B cell (primary cell): Measurements from ENCODE around the gene TMEM132A. TPM values are rescaled to one million over a fixed set of nuclear protein-coding genes. Genes with fewer than 3 reads are reported as not detected.

ENCODE experiments used
- ATAC-seq: fragments of 200-7000 bp; cut with Tn5 transposase; one replicate; pipeline ENCODE4 v1.10.0; 2021; ENCODE audit warnings: low read depth, mild to moderate bottlenecking, moderate number of reproducible peaks, moderate library complexity
- CTCF ChIA-PET: fragments of 350-600 bp; sonication (Branson Sonifier 250); formaldehyde crosslinking; loops from one replicate; lab custom pipeline; 2021; ENCODE audit warnings: antibody characterized with exemption, inconsistent platforms; lab: Charles Lee
- POLR2A ChIA-PET: fragments of 350-600 bp; sonication (Branson Sonifier 250); formaldehyde crosslinking; loops from one replicate; lab custom pipeline; 2021; ENCODE audit warnings: antibody characterized with exemption; lab: Charles Lee
- DNase-seq: peaks from one replicate; pipeline ENCODE4 v3.0.0; 2013
- H2AFZ ChIP-seq: 2 replicates; pipeline ENCODE4 v1.6.1; 2012; ENCODE audit warnings: mild to moderate bottlenecking, low read depth, low read length; ENCODE audit not compliant: insufficient read depth, poor library complexity, severe bottlenecking
- H3K27ac ChIP-seq, 2 donors: 1 replicate in 1 of 2; 2 replicates in 1 of 2; pipeline ENCODE4 v1.5.1; 2012 to 2013; ENCODE audit warnings: low read length in 2 of 2, mild to moderate bottlenecking in 2 of 2, moderate library complexity in 1 of 2
- H3K27me3 ChIP-seq, 4 experiments: fragments of 200-600 bp in 1 of 4; sonication (generic) in 1 of 4; replicated peaks in 1 of 4; 1 replicate in 2 of 4; 2 replicates in 2 of 4; pipeline versions ENCODE4 v1.6.1 to v1.7.0; 2013 to 2016; ENCODE audit warnings: low read length in 3 of 4, mild to moderate bottlenecking in 2 of 4, mixed read lengths in 1 of 4, moderate library complexity in 1 of 4; ENCODE audit not compliant: insufficient read depth in 4 of 4, control insufficient read depth in 3 of 4; ENCODE audit errors: control extremely low read depth in 1 of 4
- H3K36me3 ChIP-seq, 2 experiments: replicated peaks in 1 of 2; 1 replicate in 1 of 2; 2 replicates in 1 of 2; pipeline versions ENCODE4 v1.6.1 to v1.7.1; 2013; ENCODE audit warnings: low read length in 1 of 2; ENCODE audit not compliant: insufficient read depth in 2 of 2, control insufficient read depth in 1 of 2; ENCODE audit errors: control extremely low read depth in 1 of 2, extremely low read depth in 1 of 2
- H3K4me1 ChIP-seq, 2 donors: fragments of 200-600 bp in 1 of 2; sonication (generic) in 1 of 2; 1 replicate in 1 of 2; 2 replicates in 1 of 2; pipeline versions ENCODE4 v1.5.1 to v1.6.1; 2013 to 2017; ENCODE audit warnings: low read length in 2 of 2; ENCODE audit not compliant: control insufficient read depth in 2 of 2, insufficient read depth in 2 of 2
- H3K4me2 ChIP-seq: replicated peaks from 2 replicates; pipeline ENCODE3; 2012; ENCODE audit warnings: mild to moderate bottlenecking, low read depth, low read length; ENCODE audit not compliant: poor library complexity, severe bottlenecking
- H3K4me3 ChIP-seq, 5 experiments: fragments of 200-600 bp in 1 of 5; sonication (generic) in 1 of 5; 1 replicate in 3 of 5; 2 replicates in 2 of 5; pipeline versions ENCODE4 v1.5.1 to v1.7.0; 2011 to 2016; ENCODE audit warnings: low read length in 4 of 5, mild to moderate bottlenecking in 4 of 5, low read depth in 2 of 5, control low read depth in 1 of 5, moderate library complexity in 1 of 5; ENCODE audit not compliant: insufficient read depth in 1 of 5; ENCODE audit errors: control extremely low read depth in 1 of 5, extremely low read depth in 1 of 5
- H3K79me2 ChIP-seq: fragments of 200-600 bp; sonication (generic); one replicate; pipeline ENCODE4 v1.6.0; 2016; ENCODE audit warnings: low read length; ENCODE audit not compliant: control insufficient read depth, insufficient read depth
- H3K9ac ChIP-seq: fragments of 200-600 bp; sonication (generic); 2 replicates; pipeline ENCODE4 v1.6.1; 2017; ENCODE audit warnings: mild to moderate bottlenecking, low read length, moderate library complexity
- H3K9me3 ChIP-seq, 3 donors: one replicate each; pipeline versions ENCODE4 v1.6.1 to v1.7.1; 2013; ENCODE audit warnings: low read length in 2 of 3; ENCODE audit not compliant: control insufficient read depth in 2 of 3, insufficient read depth in 1 of 3; ENCODE audit errors: control extremely low read depth in 1 of 3
- H4K20me1 ChIP-seq: 2 replicates; pipeline ENCODE4 v1.6.0; 2012; ENCODE audit warnings: mild to moderate bottlenecking, low read length; ENCODE audit not compliant: insufficient read depth, control insufficient read depth, poor library complexity, severe bottlenecking
- H3K27ac Mint-ChIP-seq: one replicate; pipeline ENCODE4 v1.8.0; 2021; ENCODE audit warnings: mixed read lengths
- H3K27me3 Mint-ChIP-seq: one replicate; pipeline ENCODE4 v1.8.0; 2021; ENCODE audit warnings: mixed read lengths
- H3K4me1 Mint-ChIP-seq: one replicate; pipeline ENCODE4 v1.8.0; 2021; ENCODE audit warnings: mixed read lengths
- H3K4me3 Mint-ChIP-seq: one replicate; pipeline ENCODE4 v1.8.0; 2021; ENCODE audit warnings: mixed read lengths
- H3K9me3 Mint-ChIP-seq: one replicate; pipeline ENCODE4 v1.8.0; 2022; ENCODE audit warnings: mixed read lengths; ENCODE audit not compliant: insufficient read depth
- EZH2 ChIP-seq: IDR thresholded peaks from 2 replicates; pipeline ENCODE4 v1.6.1; 2012; ENCODE audit warnings: borderline replicate concordance, low read depth, mild to moderate bottlenecking, moderate library complexity, low read length; ENCODE audit not compliant: insufficient read depth, poor library complexity, severe bottlenecking
- WGBS: methylation state at CpG from one replicate; pipeline ENCODE4 v1.1.5; 2013; ENCODE audit warnings: missing lambda C conversion rate; ENCODE audit not compliant: insufficient coverage; 5-methylcytosine and 5-hydroxymethylcytosine counted together
- intact Hi-C: fragments of 100-400 bp; cut with micrococcal nuclease; formaldehyde crosslinking; loops from one replicate; pipeline ENCODE4 v1.10.0; 2022
- polyA plus RNA-seq: library from polyadenylated mRNA; depleted of rRNA; stranded (reverse); fragments of >200 nt; gene quantifications from 2 replicates; pipeline ENCODE4 v1.2.3, GENCODE V29; 2012
- total RNA-seq, 2 donors: library from RNA; stranded (reverse); fragments of 120-200 nt in 1 of 2; gene quantifications; 1 replicate in 1 of 2; 2 replicates in 1 of 2; pipeline versions ENCODE4 v1.2.3 to v1.2.4, GENCODE V29; 2013 to 2022
- TF ChIP-seq, protein P1 (sequence below): fragments of 200-600 bp; IDR thresholded peaks from one replicate; pipeline ENCODE4 v1.8.0; 2022; ENCODE audit warnings: antibody characterized with exemption, mild to moderate bottlenecking

Gene TMEM132A
- total and polyA plus RNA-seq, 2 donors (not counting 1 experiment from before 2014, with no cell fraction given) = 1.2 to 11.3 TPM

DNA sequence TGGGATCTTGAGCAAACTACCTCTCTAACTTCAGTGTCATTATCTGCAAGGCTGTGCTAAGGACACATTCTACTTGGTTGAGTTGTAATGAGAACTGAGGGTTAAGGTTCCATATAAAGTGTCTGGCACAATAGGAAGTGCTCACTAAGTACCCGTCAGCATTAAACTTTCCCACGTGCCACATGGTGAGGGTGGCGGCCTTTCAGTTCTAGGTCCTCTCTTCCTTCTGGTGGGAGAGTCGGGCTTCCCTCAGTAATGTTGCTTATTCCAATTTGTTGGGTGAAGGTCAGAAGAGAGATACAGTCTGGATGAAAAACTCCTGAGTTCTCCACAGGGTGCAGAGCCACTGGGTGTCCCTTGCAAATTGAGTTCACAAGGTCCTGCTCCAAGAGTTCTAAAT lies 42.6 kb downstream of the TMEM132A start:
- peaks cover 17 to 19% of the 10 kb centered on the region in 2 donors for H3K4me1 ChIP-seq
- intact Hi-C loops = no loop called here
- no peak overlapping the region for H2AFZ ChIP-seq
- H3K79me2 ChIP-seq = peaks cover 10% of the 10 kb centered on the region
- no peaks in the 10 kb centered on the region for H3K36me3 ChIP-seq
- CTCF ChIA-PET = interaction anchor here (0.6 to 6.0 kb wide), 5 partner anchors 27 to 220 kb away, joined by 3 to 53 read pairs (median 3); no protein-coding TSS in a partner anchor
- no peaks in the 10 kb centered on the region for H3K9me3 Mint-ChIP-seq
- H3K9ac ChIP-seq = no peak overlapping the region
- H3K4me3 ChIP-seq = no peak overlapping the region
- TF ChIP-seq, protein P1, sequence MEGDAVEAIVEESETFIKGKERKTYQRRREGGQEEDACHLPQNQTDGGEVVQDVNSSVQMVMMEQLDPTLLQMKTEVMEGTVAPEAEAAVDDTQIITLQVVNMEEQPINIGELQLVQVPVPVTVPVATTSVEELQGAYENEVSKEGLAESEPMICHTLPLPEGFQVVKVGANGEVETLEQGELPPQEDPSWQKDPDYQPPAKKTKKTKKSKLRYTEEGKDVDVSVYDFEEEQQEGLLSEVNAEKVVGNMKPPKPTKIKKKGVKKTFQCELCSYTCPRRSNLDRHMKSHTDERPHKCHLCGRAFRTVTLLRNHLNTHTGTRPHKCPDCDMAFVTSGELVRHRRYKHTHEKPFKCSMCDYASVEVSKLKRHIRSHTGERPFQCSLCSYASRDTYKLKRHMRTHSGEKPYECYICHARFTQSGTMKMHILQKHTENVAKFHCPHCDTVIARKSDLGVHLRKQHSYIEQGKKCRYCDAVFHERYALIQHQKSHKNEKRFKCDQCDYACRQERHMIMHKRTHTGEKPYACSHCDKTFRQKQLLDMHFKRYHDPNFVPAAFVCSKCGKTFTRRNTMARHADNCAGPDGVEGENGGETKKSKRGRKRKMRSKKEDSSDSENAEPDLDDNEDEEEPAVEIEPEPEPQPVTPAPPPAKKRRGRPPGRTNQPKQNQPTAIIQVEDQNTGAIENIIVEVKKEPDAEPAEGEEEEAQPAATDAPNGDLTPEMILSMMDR = no peak
- no peak for TF ChIP-seq EZH2
- H4K20me1 ChIP-seq = no peaks in the 10 kb centered on the region
- H3K27ac ChIP-seq = no peak overlapping the region
- ATAC-seq (no peak), DNase-seq (no peak)
- POLR2A ChIA-PET = no interaction called here
- H3K4me1 Mint-ChIP-seq = peaks cover 18% of the 10 kb centered on the region
- no peak overlapping the region for H3K27ac Mint-ChIP-seq
- 55% methylated on average over 2 of the region's 4 CpGs for WGBS
- H3K4me3 Mint-ChIP-seq = no peak overlapping the region
- H3K27me3 Mint-ChIP-seq = no peaks in the 10 kb centered on the region
- H3K27me3 ChIP-seq = no peaks in the 10 kb centered on the region
- no peak overlapping the region for H3K4me2 ChIP-seq
- H3K9me3 ChIP-seq = peaks cover 0 to 4% (median 1%) of the 10 kb centered on the region in 3 donors

DNA sequence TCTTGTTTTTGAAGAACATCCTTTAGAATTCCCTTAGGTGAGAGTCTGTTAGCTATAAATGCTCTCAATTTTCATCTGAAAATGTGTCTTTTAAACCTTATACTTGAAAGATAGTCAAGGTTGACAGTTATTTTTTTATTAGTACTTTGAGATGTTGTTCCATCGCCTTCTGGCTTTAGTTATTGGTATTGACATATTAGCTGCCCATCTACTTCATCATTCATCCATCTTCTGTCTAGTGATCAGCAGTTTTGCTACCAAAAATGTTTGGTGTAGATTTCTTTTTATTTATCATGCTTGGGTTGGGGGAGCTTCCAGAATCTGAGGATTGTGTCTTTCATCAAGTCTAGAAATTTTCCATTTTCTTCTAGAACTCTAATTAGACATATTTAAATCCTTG lies 44.0 kb downstream of the TMEM132A start:
- ATAC-seq (no peak), DNase-seq (no peak)
- no peak overlapping the region for H3K27ac ChIP-seq
- no peak overlapping the region for H3K4me3 ChIP-seq
- H3K36me3 ChIP-seq = no peaks in the 10 kb centered on the region
- no peaks in the 10 kb centered on the region for H4K20me1 ChIP-seq
- no peak for TF ChIP-seq EZH2
- TF ChIP-seq, protein P1 = no peak
- no CpG with 5 or more reads among the region's 1 CpG for WGBS
- intact Hi-C loops = no loop called here
- peaks cover 18% of the 10 kb centered on the region for H3K79me2 ChIP-seq
- Mint-ChIP-seq H3K4me3 (no peak overlapping the region), H3K27me3 (no peaks in the 10 kb centered on the region), H3K9me3 (no peaks in the 10 kb centered on the region), H3K4me1 (peaks cover 27% of the 10 kb centered on the region), H3K27ac (no peak overlapping the region)
- H3K4me2 ChIP-seq = no peak overlapping the region
- no peaks in the 10 kb centered on the region for H3K27me3 ChIP-seq
- H2AFZ ChIP-seq = no peak overlapping the region
- no peak overlapping the region for H3K9ac ChIP-seq
- POLR2A ChIA-PET = no interaction called here
- CTCF ChIA-PET = interaction anchor here (0.7 to 6.0 kb wide), 9 partner anchors 16 to 219 kb away, joined by 3 to 53 read pairs (median 4); partner anchors contain the start of gene SLC15A3
- peaks cover 27 to 32% of the 10 kb centered on the region in 2 donors for H3K4me1 ChIP-seq
- peaks cover 0 to 4% (median 1%) of the 10 kb centered on the region in 3 donors for H3K9me3 ChIP-seq
